CD4-positive, alpha-beta T cell treated with Interleukin-21 for 1 hour (primary cell): ENCODE measurements around the gene SLC22A4.

Experiments used
- DNase-seq: peaks from one replicate; pipeline ENCODE4 v3.0.0-alpha.2; 2020

Gene SLC22A4

GRCh38 chr5:132277256-132277655 is 16.9 kb upstream of the SLC22A4 start:
- DNase-seq: no peak

GRCh38 chr5:132277971-132278853 is 16.0 kb upstream of the SLC22A4 start:
- no peak for DNase-seq

- no peak for DNase-seq
Measured at GRCh38 chr5:132279801-132280200, 14.4 kb upstream of the SLC22A4 start.

DNA sequence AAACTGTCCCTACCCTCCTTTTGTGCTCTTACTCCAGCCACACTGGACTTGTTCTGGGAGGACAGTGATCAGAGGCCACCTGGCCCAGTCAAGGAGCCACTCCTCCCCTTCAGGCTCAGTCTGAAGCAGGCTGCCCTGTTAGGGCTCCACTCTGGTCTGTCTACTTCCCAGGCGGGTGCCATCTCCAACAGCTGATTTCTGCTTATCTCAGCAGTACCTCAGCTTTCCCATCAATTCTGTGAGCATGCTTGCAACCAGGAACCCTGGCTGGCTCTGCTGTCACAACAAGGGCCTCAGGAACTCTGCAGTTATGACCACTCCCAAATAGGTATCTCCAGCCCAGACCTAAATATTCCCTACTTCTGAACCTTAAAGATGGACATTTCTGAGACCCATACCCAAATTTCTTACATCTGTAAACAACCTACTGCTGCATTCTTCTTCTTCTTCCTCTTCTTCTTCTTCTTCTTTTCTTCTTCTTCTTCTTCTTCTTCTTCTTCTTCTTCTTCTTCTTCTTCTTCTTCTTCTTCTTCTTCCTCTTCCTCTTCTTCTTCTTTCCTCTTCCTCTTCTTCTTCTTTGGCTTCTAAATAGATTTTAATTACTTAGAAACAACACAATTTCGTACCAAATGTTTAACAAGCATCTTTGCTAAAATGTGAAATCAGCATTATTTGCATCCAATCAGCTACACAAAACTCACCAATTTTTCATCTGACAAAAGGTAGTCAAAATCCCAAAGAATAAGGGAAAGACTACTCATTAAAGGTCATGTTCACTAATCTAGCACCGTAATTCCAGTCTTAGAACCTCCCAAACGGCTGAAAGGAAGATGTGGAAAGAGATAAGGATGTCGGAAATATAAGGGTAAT is 13.6 kb upstream of the SLC22A4 start:
- DNase-seq: no peak

DNA sequence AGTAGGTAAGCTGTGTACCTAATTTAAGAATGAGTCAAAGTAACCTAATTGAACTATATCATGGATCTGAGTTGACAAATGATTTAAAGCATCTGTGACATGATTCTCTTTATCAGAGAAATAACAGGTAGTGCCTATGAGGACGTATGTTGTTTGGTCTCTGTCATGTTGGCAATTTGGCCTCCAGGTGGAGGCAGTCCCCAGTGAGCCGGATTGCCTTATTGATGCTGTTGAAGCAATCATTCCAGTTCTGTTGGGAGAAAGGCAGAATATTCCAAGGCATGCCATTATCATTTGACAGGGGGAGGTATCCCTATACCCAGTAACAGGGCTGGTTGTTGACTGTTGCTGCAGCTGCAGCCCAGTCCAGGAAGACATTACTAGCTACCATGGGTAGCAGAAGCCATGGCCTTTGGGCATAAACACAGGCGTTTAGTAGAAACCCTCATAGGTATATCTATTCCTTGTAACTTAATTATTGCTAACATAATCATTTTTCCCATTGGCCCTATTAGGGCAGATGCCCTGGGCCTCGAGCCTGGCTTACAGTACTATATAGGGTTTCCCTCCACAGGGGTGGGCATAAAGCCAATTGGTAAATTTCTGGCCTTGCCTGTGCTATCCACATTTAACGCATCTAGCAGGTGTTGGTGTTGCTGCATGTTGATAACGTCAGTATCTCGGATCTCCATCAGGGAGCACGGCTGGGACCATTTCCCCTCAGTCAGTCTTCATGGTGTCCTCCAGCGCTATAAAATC is 12.2 kb upstream of the SLC22A4 start:
- DNase-seq: no peak

DNA sequence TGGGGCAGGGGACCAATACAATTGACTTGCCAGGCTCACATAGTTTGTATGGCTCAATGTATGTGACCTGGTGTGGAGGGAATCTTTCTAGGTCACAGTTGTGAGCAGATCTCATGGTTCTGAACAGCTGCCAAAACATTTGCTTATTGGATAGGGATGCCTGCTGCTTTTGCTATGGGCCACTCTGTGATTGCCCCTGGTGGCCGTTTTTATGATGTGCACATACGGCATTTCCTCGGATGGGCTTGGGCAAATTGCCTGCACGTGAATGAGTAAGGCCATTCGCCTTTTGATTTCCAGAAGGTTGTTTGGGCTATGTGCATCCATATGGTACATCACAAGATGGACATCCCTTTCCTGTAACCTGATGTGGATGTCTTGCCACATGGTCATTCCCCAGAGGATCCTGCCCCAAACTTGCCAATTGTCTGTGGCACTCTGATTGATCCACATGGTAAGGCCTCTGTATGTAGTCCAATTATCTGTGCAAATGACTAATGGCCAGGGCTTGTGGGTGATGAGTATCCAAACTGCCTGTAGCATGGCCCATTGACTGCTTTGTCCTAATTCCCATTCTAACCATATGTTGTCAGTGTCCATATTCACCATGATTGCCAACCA is 10.7 kb upstream of the SLC22A4 start:
- DNase-seq: no peak

DNA sequence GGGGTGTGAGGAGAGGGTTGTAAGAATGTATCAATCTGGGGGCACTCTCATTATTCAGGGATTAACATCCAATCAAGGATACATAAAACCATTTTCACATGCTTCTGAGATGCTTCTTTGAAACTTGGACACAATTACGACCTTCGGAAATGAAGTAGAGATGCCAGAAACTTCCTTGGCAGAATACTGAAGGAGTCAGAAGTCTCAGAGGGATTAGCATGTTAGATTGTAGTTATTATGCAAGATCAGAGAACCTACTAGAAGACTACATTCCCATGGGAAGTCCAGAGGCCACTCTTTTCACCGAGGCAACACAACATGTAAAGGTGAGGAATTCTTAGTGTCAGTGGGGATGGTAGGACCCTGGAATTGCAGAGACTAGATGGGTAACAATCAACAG is 5.1 kb upstream of the SLC22A4 start:
- no peak for DNase-seq

GRCh38 chr5:132291026-132291425 is 3.2 kb upstream of the SLC22A4 start:
- no peak for DNase-seq

- DNase-seq: peak; percentile 56
Measured at GRCh38 chr5:132293066-132293991, 865 bp upstream of the SLC22A4 start.

- DNase-seq: peak; percentile 55
Measured at GRCh38 chr5:132294728-132295504, 722 bp downstream of the SLC22A4 start.

- DNase-seq: no peak
Measured at GRCh38 chr5:132295505-132296411, 1.6 kb downstream of the SLC22A4 start.

GRCh38 chr5:132296412-132297016 is 2.3 kb downstream of the SLC22A4 start:
- DNase-seq: no peak

GRCh38 chr5:132297211-132297940 is 3.2 kb downstream of the SLC22A4 start:
- no peak for DNase-seq

DNA sequence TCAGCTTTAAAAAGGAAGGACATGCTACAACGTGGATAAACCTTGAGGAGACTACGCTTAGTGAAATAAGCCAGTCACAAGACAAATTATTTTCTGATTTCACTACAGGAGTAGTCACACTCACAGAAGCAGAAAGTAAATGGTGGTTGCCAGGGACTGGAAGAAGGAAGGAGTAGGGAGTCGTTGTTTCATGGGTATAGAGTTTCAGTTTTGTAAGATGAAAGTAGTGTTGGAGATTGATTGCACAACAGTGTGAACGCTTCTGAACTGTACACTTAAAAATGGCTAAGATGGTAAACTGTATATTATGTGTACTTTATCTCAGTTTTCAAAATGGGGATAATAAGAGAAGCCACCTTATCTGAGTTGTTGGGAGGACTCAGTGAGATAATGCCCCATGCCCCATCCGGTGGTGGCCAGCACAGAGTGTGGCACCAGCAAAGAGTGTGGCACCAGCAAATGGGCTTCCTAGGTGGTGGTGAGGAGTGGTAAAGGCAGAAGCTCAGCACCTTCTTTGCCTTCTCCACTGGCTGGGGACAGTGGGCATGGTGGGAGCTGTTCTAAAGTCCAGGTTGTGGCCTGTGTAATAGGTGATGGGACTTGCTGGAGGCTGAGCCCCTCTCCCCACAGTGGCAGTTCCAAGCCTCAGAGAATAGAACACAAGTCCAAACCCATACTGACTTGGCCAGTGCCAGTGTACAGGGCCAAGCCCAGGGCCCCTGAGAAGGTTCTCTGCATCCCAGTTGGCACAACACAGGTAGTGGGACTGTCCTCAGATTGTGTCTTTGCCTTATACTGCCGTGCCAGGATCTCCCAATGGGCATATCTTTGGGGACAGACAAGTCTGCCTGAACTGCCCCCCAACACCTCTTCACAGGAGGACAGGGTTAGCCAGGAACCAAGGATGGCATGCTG is 4.4 kb downstream of the SLC22A4 start:
- DNase-seq: no peak

- no peak for DNase-seq
Measured at GRCh38 chr5:132299917-132300316, 5.7 kb downstream of the SLC22A4 start.

- DNase-seq: no peak
Measured at GRCh38 chr5:132300577-132301343, 6.6 kb downstream of the SLC22A4 start.
